ENCODE data around the gene TIMMDC1.

TIMMDC1 gene

DNA sequence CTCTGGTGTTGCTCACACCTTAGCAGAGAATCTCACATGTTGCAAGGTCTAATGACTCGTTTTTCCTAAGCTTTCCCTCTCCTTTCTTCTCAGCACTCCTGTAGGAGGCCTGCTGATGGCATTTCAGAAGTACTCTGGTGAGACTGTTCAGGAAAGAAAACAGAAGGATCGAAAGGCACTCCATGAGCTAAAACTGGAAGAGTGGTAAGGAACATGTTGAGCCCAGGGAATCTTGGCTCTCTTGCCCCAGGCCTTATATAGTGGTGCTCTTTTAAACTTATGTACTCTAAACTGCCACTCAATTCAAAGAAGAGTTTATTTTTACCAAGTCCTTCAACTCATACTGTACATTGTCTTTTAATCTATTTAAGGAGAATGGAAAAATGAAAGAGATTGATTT, 18.8 kb downstream of the TIMMDC1 start:
- Mint-ChIP-seq H3K4me3 (no peak overlapping the region), H3K4me1 (no peaks in the 10 kb centered on the region), H3K9me3 (peaks cover 17% of the 10 kb centered on the region), H3K27me3 (ENCODE audit: low read depth) (no peaks in the 10 kb centered on the region), H3K36me3 (ENCODE audit: low read depth) (peaks cover 92% of the 10 kb centered on the region), H3K27ac (no peak overlapping the region)
- TF ChIP-seq, protein P1, sequence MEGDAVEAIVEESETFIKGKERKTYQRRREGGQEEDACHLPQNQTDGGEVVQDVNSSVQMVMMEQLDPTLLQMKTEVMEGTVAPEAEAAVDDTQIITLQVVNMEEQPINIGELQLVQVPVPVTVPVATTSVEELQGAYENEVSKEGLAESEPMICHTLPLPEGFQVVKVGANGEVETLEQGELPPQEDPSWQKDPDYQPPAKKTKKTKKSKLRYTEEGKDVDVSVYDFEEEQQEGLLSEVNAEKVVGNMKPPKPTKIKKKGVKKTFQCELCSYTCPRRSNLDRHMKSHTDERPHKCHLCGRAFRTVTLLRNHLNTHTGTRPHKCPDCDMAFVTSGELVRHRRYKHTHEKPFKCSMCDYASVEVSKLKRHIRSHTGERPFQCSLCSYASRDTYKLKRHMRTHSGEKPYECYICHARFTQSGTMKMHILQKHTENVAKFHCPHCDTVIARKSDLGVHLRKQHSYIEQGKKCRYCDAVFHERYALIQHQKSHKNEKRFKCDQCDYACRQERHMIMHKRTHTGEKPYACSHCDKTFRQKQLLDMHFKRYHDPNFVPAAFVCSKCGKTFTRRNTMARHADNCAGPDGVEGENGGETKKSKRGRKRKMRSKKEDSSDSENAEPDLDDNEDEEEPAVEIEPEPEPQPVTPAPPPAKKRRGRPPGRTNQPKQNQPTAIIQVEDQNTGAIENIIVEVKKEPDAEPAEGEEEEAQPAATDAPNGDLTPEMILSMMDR (IDR thresholded peaks at IDR 0.05; ENCODE audit: unreplicated experiment in 3 of 3), result no peak

DNA sequence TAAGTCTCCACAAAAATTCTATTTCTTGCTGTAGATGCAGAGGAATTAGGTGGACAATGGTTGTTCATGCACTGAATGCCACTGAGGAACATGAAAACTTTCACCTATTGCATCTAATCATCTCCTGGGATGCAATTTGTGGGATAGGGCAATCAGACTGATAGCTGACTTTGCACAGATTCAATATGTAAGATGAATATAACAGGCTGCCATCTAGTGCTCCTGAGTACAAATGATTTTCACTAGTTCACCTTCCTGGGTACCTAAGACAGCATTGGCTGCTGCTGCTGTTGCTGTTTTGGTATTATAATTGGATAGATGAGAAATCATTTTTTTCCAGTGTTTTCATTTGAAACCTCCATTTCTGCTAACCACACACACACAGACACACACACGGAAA, 19.7 kb downstream of the TIMMDC1 start:
- TF ChIP-seq, protein P1 (IDR thresholded peaks at IDR 0.05; ENCODE audit: unreplicated experiment in 3 of 3), result no peak
- no peak overlapping the region for H3K4me3 Mint-ChIP-seq
- H3K9me3 Mint-ChIP-seq, result peaks cover 17% of the 10 kb centered on the region
- H3K27me3 Mint-ChIP-seq (ENCODE audit: low read depth), result no peaks in the 10 kb centered on the region
- H3K4me1 Mint-ChIP-seq, result no peaks in the 10 kb centered on the region
- H3K36me3 Mint-ChIP-seq (ENCODE audit: low read depth), result peaks cover 97% of the 10 kb centered on the region
- H3K27ac Mint-ChIP-seq, result no peak overlapping the region

DNA sequence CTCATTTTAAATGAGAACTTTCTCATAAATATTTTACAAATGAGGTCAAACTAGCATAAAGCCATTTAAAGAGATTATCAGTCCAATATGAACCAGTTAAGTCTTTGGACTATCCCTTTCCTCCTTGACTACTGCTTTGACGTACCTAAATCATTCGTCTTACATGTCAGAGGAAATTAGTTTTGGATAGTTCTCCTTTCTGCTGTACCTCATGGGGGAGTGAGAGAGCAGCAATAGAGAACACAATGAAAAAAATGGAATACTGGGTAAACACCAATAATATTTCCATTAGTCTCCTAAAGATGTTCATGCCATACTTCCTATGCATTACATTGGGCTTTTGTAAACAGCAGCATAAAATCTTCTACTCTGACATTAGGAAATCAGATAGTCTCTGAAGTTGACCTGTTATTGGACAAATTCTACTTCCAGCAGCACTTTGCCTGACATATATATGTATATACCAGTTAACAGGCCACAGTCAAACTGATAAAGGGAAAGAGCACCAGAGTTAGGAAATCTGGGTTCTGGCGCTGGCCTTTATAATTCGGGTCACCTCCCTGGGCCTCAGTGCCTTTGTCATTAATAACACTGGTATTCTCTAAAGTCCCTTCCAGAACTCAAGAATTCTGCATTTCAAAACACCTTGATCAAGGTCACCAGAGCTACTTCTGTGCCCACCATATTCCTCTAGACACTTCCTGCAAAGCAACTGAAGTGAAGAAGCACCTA, 26.8 kb downstream of the TIMMDC1 start:
- H3K9me3 Mint-ChIP-seq, result peaks cover 4% of the 10 kb centered on the region
- TF ChIP-seq, protein P1 (IDR thresholded peaks at IDR 0.05; ENCODE audit: unreplicated experiment in 3 of 3), result peak in 2 of 3 experiments; percentile 26
- H3K36me3 Mint-ChIP-seq (ENCODE audit: low read depth), result peaks cover 48% of the 10 kb centered on the region
- no peaks in the 10 kb centered on the region for H3K27me3 Mint-ChIP-seq (ENCODE audit: low read depth)
- H3K4me3 Mint-ChIP-seq, result no peak overlapping the region
- H3K4me1 Mint-ChIP-seq, result no peaks in the 10 kb centered on the region
- H3K27ac Mint-ChIP-seq, result no peak overlapping the region

DNA sequence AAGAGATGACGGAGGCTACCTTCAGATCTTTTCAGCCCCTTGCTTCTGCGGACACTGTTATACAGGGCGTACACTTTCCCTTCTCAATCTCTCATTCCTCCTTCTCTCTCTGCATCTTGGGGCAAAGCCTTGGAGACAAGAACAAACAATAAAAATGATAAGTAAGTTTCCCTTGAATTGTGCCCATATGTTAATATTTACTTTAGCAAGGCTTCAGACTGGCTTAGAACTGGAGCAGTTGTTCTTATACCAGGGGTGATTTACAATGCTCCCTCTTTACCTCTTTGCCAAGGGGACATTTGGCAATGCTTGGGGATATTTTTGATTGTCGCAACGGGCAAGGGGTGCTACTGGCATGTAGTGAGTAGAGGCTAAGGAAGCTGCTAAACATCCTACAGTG, 29.4 kb downstream of the TIMMDC1 start:
- H3K27me3 Mint-ChIP-seq (ENCODE audit: low read depth), result no peaks in the 10 kb centered on the region
- H3K36me3 Mint-ChIP-seq (ENCODE audit: low read depth), result peaks cover 22% of the 10 kb centered on the region
- H3K9me3 Mint-ChIP-seq, result no peaks in the 10 kb centered on the region
- TF ChIP-seq, protein P1 (IDR thresholded peaks at IDR 0.05; ENCODE audit: unreplicated experiment in 3 of 3), result no peak
- H3K27ac Mint-ChIP-seq, result no peak overlapping the region
- H3K4me3 Mint-ChIP-seq, result no peak overlapping the region
- H3K4me1 Mint-ChIP-seq, result no peaks in the 10 kb centered on the region

DNA sequence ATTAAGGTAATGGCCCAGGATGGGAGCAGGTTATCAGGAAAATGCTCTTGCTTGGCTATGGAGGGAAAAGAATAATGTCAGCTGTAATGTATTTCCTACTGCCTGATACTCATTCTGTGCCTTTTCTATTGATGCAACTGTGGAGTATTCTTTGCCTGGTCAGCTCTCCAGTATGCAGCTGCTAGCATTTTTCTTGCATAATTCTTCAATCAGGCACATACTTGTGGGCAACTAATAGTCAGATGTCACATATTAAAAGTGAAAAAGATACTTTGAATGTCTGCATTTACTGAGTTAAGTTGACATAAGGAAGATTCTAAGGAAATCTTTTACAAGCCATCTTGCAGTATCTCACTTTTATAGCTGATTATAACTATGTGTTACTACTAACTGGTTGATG, 31.5 kb downstream of the TIMMDC1 start:
- Mint-ChIP-seq H3K4me3 (no peak overlapping the region), H3K9me3 (no peaks in the 10 kb centered on the region), H3K27ac (no peak overlapping the region), H3K27me3 (ENCODE audit: low read depth) (no peaks in the 10 kb centered on the region), H3K36me3 (ENCODE audit: low read depth) (peaks cover 5% of the 10 kb centered on the region), H3K4me1 (no peaks in the 10 kb centered on the region)
- TF ChIP-seq, protein P1 (IDR thresholded peaks at IDR 0.05; ENCODE audit: unreplicated experiment in 3 of 3), result no peak

DNA sequence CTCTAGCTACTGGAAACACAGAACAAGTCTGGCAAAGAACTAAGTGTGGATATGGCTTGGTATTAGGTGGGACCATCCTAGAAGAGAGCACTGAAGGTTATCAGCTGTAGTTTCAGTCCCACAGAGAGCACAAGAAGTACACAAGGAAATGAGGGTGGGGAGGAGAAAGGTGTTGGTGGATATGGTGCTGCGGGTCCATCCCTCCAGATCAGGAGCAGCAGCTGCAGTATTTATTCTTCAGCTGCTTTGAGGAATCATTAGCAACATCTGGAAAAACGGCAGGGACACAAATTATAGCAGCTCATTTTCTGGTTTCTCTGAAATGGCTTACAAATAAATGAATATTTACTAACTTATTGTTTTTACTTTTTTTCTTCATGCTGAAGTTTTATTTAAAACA, 32.1 kb downstream of the TIMMDC1 start:
- no peaks in the 10 kb centered on the region for H3K27me3 Mint-ChIP-seq (ENCODE audit: low read depth)
- TF ChIP-seq, protein P1 (IDR thresholded peaks at IDR 0.05; ENCODE audit: unreplicated experiment in 3 of 3), result no peak
- peaks cover 5% of the 10 kb centered on the region for H3K36me3 Mint-ChIP-seq (ENCODE audit: low read depth)
- H3K4me1 Mint-ChIP-seq, result no peaks in the 10 kb centered on the region
- H3K9me3 Mint-ChIP-seq, result no peaks in the 10 kb centered on the region
- H3K4me3 Mint-ChIP-seq, result no peak overlapping the region
- H3K27ac Mint-ChIP-seq, result no peak overlapping the region
